ENCODE results near the gene COBL. TPM values are rescaled to one million over a fixed set of nuclear protein-coding genes. Genes with fewer than 3 reads are reported as not detected.

COBL gene
- total RNA-seq, 1 experiment from 2014 or later = 51.4 TPM

GRCh38 chr7:51140199-51141164 lies 176.1 kb downstream of the COBL start:
- Histone ChIP-seq H3K27me3 (ENCODE audit: insufficient read depth, low read depth) (no peaks in the 10 kb centered on the region), H4K20me1 (ENCODE audit: insufficient read depth) (no peaks in the 10 kb centered on the region), H3K4me1 (replicated peaks; ENCODE audit: insufficient read depth) (peaks cover 11% of the 10 kb centered on the region), H3F3A (ENCODE audit: insufficient read depth, low read depth) (no peaks in the 10 kb centered on the region), H3K27ac (no peak overlapping the region), H2AFZ (no peak overlapping the region), H3K4me3 (no peak overlapping the region), H3K36me3 (ENCODE audit: low read depth) (no peaks in the 10 kb centered on the region), H3K79me2 (ENCODE audit: low read depth) (no peaks in the 10 kb centered on the region), H3K4me2 (0 out of 2 replicates have a peak overlapping the region, but pooled peaks have one; percentile 6), H3K9me3 (ENCODE audit: insufficient read depth, low read depth) (no peaks in the 10 kb centered on the region), H3K9me2 (ENCODE audit: insufficient read depth) (no peaks in the 10 kb centered on the region)
- POLR2A ChIA-PET (ENCODE audit: unreplicated experiment) = no interaction called here
- CTCF ChIA-PET = interaction anchor here (0.7 to 3.5 kb wide), 12 partner anchors 9 to 1085 kb away, joined by 3 to 12 read pairs (median 6); no protein-coding TSS in a partner anchor
- intact Hi-C loops (cut with micrococcal nuclease; ENCODE audit: unreplicated experiment) = loop anchor here (1.0 to 5.0 kb wide), 5 partner anchors 346 to 933 kb away; no protein-coding TSS in a partner anchor
- no peak for TF ChIP-seq EZH2 (IDR thresholded peaks at IDR 0.05; ENCODE audit: low read depth)
- TF ChIP-seq, protein P1, sequence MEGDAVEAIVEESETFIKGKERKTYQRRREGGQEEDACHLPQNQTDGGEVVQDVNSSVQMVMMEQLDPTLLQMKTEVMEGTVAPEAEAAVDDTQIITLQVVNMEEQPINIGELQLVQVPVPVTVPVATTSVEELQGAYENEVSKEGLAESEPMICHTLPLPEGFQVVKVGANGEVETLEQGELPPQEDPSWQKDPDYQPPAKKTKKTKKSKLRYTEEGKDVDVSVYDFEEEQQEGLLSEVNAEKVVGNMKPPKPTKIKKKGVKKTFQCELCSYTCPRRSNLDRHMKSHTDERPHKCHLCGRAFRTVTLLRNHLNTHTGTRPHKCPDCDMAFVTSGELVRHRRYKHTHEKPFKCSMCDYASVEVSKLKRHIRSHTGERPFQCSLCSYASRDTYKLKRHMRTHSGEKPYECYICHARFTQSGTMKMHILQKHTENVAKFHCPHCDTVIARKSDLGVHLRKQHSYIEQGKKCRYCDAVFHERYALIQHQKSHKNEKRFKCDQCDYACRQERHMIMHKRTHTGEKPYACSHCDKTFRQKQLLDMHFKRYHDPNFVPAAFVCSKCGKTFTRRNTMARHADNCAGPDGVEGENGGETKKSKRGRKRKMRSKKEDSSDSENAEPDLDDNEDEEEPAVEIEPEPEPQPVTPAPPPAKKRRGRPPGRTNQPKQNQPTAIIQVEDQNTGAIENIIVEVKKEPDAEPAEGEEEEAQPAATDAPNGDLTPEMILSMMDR (conservative IDR thresholded peaks at IDR 0.05) = no peak
- DNase-seq = no peak
- BruUV-seq (replicated peaks) = no TSS peak

GRCh38 chr7:51139796-51140195 lies 176.8 kb downstream of the COBL start:
- H3K27me3 ChIP-seq (ENCODE audit: insufficient read depth, low read depth) = no peaks in the 10 kb centered on the region
- H3F3A ChIP-seq (ENCODE audit: insufficient read depth, low read depth) = no peaks in the 10 kb centered on the region
- ChIA-PET CTCF (interaction anchor here (0.8 to 3.5 kb wide), 2 partner anchors 12 to 21 kb away, joined by 11 to 12 read pairs; no protein-coding TSS in a partner anchor), POLR2A (ENCODE audit: unreplicated experiment) (no interaction called here)
- peaks cover 11% of the 10 kb centered on the region for H3K4me1 ChIP-seq (replicated peaks; ENCODE audit: insufficient read depth)
- H3K27ac ChIP-seq = no peak overlapping the region
- intact Hi-C loops (cut with micrococcal nuclease; ENCODE audit: unreplicated experiment) = loop anchor here (2.0 to 5.0 kb wide), 4 partner anchors 345 to 932 kb away; no protein-coding TSS in a partner anchor
- no TSS peak for BruUV-seq (replicated peaks)
- H4K20me1 ChIP-seq (ENCODE audit: insufficient read depth) = no peaks in the 10 kb centered on the region
- no peaks in the 10 kb centered on the region for H3K9me2 ChIP-seq (ENCODE audit: insufficient read depth)
- DNase-seq = peak; percentile 16 to 68
- no peak overlapping the region for H2AFZ ChIP-seq
- no peak overlapping the region for H3K4me3 ChIP-seq
- no peaks in the 10 kb centered on the region for H3K79me2 ChIP-seq (ENCODE audit: low read depth)
- no peaks in the 10 kb centered on the region for H3K36me3 ChIP-seq (ENCODE audit: low read depth)
- no peaks in the 10 kb centered on the region for H3K9me3 ChIP-seq (ENCODE audit: insufficient read depth, low read depth)
- TF ChIP-seq, protein P1 (conservative IDR thresholded peaks at IDR 0.05) = no peak
- no peak for TF ChIP-seq EZH2 (IDR thresholded peaks at IDR 0.05; ENCODE audit: low read depth)
- 0 out of 2 replicates have a peak overlapping the region, but pooled peaks have one; percentile 6 for H3K4me2 ChIP-seq

DNA sequence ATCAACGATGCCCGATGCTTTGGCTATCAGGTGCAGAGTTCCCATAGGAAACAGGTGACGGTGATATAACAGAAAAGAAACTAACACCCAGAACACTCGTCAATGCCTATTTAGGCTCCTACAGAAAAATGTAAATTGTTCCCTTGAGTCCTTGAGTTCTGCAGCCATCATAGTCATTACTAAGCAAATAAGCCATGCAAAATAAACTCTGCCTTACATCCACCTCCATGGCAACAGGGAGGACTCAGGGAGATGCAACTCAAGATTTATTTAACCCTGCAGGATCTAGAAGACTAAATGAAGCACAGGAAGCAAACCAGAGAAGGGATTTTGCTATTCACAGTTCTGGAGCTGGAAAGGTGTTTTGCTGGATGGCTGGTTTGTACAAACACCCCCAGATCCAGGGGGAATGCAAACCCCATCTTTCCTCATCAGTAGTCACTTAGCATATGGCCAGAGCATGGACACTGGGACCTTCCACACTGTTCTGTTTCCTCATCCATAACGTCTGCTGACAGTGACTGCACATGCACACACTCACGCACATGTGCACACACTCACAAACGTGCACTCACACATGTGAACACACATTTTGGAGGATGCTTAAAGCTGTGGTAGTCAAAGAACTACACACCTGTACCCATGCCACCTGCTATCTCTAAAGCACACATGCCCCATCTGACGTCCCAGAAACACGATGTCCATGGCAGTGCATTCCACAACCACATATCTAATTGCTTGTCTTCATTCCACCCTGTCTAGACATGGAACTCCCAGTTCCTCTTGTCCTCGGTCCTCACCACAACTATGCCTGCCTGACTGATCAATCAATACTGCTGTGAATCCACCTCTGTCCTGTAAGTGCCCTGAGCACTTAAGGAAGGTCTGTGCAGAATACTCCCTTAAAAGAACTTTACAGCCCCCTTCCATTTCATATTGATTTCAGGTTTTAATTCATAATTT lies 178.2 kb downstream of the COBL start:
- no TSS peak for BruUV-seq (replicated peaks)
- CTCF ChIA-PET = no interaction called here

More for the DNA sequence above, 178.2 kb downstream of the COBL start:
- Histone ChIP-seq H3K9me3 (ENCODE audit: insufficient read depth, low read depth) (no peaks in the 10 kb centered on the region), H3K4me1 (replicated peaks; ENCODE audit: insufficient read depth) (peaks cover 11% of the 10 kb centered on the region), H4K20me1 (ENCODE audit: insufficient read depth) (no peaks in the 10 kb centered on the region), H2AFZ (no peak overlapping the region), H3K79me2 (ENCODE audit: low read depth) (no peaks in the 10 kb centered on the region), H3K4me3 (no peak overlapping the region), H3K27ac (no peak overlapping the region), H3F3A (ENCODE audit: insufficient read depth, low read depth) (no peaks in the 10 kb centered on the region), H3K36me3 (ENCODE audit: low read depth) (0 out of 2 replicates have a peak, but pooled peaks cover 10% of the 10 kb centered on the region), H3K4me2 (no peak overlapping the region), H3K27me3 (ENCODE audit: insufficient read depth, low read depth) (no peaks in the 10 kb centered on the region), H3K9me2 (ENCODE audit: insufficient read depth) (no peaks in the 10 kb centered on the region)
- TF ChIP-seq EZH2 (IDR thresholded peaks at IDR 0.05; ENCODE audit: low read depth) = no peak
- TF ChIP-seq, protein P1 (conservative IDR thresholded peaks at IDR 0.05) = no peak
- DNase-seq = no peak
- POLR2A ChIA-PET (ENCODE audit: unreplicated experiment) = no interaction called here
- intact Hi-C loops (cut with micrococcal nuclease; ENCODE audit: unreplicated experiment) = no loop called here
